ENCODE data around the gene HDAC3.

The HDAC3 gene

DNA sequence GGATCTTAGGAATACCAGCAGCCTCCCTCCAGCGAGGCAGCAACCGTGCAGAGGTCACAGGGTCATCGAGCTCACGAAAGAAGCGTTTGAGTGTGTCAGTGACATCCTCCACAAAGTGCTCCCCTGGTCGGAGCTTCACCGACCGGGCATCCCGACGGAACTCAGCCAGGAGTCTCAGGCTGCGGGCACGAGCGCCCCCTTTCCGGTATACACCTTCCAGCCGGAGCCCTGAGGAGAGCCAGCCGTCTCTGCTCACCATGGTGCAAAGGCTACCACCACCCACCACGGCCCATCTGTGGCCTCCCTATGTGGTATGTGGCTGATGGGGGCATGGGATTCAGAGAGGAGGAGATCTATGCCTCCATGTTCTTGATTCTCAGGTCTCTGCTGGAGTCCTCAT, 25.4 kb upstream of the HDAC3 start:
- in situ Hi-C loops (cut with HindIII; ENCODE audit: low sequenced_read_pairs), result no loop called here

- in situ Hi-C loops (cut with HindIII; ENCODE audit: low sequenced_read_pairs), result no loop called here
Measured at GRCh38 chr5:141657937-141658545, 21.4 kb upstream of the HDAC3 start.

GRCh38 chr5:141657404-141657803, 20.8 kb upstream of the HDAC3 start:
- in situ Hi-C loops (cut with HindIII; ENCODE audit: low sequenced_read_pairs), result no loop called here

GRCh38 chr5:141656396-141656795, 19.7 kb upstream of the HDAC3 start:
- in situ Hi-C loops (cut with HindIII; ENCODE audit: low sequenced_read_pairs), result no loop called here

GRCh38 chr5:141655020-141655419, 18.4 kb upstream of the HDAC3 start:
- in situ Hi-C loops (cut with HindIII; ENCODE audit: low sequenced_read_pairs), result no loop called here

DNA sequence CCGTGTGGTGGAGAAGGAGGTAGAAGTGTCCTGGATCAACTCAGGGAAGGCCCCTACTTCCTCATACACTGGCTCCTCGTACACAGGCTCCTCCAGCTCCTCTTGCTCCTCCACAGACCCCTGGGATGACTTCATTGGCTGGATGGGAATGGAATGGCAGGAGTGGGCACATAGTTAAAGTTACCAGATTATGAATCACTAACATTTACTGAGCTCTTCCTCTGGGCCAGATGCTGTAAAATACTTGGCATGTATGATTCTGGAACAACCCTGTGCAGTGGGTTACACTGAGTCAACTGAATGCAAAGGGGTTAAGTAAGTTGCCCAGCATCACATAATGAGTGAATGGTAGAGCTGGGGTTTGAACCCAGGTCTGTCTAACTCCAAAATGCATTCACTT, 17.6 kb upstream of the HDAC3 start:
- in situ Hi-C loops (cut with HindIII; ENCODE audit: low sequenced_read_pairs), result loop anchor here (5.0 kb wide), 1 partner anchor 37 kb away; the partner anchor contains the start of gene DIAPH1

- in situ Hi-C loops (cut with HindIII; ENCODE audit: low sequenced_read_pairs), result loop anchor here (5.0 kb wide), 1 partner anchor 34 kb away; the partner anchor contains the start of gene DIAPH1
Measured at GRCh38 chr5:141651728-141652105, 15.1 kb upstream of the HDAC3 start.

DNA sequence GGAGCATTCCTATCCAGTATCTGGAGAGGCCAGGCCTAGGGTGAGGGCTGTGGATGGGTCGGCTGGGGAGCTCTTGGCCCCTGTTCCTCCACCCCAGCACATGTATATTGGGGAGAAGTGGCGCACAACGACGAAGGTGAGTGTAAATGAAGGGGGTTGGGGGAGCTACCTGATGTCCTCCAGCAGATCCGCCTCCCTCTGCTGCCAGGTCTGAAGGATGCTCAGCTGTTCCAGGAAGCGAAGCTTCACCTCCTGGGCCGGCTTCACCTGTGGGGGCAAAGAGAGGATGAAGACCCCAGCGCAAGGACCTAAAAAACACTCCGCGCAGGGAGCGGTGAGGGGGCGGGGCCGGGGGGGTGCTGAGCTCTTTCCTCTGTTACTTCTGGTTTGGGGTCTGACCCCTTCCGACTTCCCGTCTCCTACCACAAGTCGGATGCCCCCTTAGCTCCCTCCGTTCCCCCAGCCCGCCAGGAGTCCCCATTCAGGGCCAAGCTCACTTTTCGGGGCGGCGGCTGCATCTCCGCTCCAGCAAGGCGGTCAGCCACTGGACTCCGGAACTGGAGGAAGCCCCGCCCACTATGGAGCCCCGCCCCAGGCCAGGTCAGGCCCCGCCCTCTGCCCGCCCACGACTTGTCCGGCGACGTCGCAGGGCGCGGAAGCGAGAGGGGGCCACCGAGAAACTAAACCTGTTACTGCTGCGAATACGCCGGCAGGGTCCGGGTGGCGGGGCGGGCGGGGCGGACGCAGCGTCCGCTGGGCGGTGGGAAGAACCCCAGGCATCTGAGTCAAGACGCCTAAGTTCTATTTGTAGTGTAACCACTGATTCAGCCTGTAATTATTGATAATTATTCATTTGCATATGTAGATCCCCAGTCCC, 14.4 kb upstream of the HDAC3 start, which contains the start of gene FCHSD1:
FCHSD1 (minus strand) TSS at position 568 of the 877 bp plus-strand sequence; CDS start at position 518, 50 bp downstream.
- in situ Hi-C loops (cut with HindIII; ENCODE audit: low sequenced_read_pairs), result loop anchor here (5.0 kb wide), 1 partner anchor 34 kb away; the partner anchor contains the start of gene DIAPH1

- in situ Hi-C loops (cut with HindIII; ENCODE audit: low sequenced_read_pairs), result loop anchor here (5.0 kb wide), 1 partner anchor 33 kb away; the partner anchor contains the start of gene DIAPH1
Measured at GRCh38 chr5:141649972-141650371, 13.3 kb upstream of the HDAC3 start.

DNA sequence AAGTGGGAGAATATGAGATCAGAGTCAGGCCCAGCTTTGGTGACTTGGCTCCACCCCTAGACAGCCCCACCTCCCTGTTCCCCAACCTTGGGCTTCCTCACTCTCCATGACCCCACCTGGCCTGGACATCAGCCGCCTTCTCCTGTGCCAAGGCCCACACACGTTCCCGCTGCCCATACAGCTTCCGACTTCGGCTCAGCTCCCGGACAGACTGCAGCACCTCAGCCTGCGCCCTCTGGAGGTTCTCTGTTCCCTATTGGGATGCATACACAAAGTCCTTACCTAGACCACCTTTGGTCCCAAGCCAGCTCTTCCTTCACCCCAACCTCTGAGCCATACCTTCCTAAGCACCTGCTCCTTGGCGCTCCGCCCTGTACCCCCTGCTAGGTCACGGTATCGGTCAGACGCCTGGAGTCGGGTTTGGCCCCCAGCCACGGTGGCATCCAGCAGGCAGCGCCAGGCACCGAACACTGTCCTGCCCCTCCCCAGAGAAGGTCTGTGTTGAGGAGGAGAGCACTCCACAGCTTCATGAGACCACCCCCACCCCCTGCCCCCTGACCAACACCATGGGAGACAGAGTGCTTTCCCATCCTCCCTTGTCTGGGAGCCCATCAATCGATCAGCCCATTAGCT, 12.5 kb upstream of the HDAC3 start:
- in situ Hi-C loops (cut with HindIII; ENCODE audit: low sequenced_read_pairs), result no loop called here

DNA sequence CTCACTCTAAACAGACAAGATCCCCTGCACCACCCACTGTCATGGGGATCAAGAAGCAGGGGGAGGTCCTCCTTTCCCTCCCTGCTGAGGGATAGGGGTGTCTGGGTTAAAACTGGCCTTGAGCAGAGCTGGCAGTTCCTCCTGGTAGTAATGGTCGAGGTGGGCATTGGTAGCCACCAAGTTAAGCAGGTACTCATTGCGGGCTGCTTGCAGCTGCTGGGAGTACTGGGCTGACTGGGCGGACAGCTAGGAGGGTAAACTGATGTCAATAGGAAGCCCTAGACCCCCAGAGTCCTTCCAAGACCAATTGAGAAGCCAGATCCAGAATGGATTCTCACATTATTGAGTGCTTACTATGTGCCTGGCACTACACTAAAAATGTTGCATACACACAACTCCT, 11.2 kb upstream of the HDAC3 start:
- in situ Hi-C loops (cut with HindIII; ENCODE audit: low sequenced_read_pairs), result no loop called here

DNA sequence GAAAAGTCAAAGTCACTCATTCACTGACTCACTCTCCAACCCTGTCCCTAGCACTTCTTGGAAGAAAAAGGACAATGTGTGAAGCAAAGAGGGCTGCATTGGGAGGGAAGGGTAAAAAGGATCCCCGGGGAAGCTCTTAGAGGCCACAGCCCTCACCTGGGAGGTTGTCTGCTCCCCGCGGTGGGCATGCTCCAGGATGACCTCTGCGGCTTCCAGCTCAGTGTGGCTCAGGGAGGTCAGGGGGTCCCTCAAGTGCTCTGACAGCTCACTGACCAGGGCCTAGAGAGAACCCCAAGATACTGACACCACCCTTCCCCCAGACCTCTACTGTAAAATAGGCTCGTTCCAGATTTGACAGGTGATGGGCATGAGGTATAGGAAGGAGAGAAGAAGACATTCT, 10.6 kb upstream of the HDAC3 start:
- in situ Hi-C loops (cut with HindIII; ENCODE audit: low sequenced_read_pairs), result no loop called here

- in situ Hi-C loops (cut with HindIII; ENCODE audit: low sequenced_read_pairs), result no loop called here
Measured at GRCh38 chr5:141646026-141646425, 9.4 kb upstream of the HDAC3 start.

- in situ Hi-C loops (cut with HindIII; ENCODE audit: low sequenced_read_pairs), result no loop called here
Measured at GRCh38 chr5:141641634-141642267, 5.1 kb upstream of the HDAC3 start.

DNA sequence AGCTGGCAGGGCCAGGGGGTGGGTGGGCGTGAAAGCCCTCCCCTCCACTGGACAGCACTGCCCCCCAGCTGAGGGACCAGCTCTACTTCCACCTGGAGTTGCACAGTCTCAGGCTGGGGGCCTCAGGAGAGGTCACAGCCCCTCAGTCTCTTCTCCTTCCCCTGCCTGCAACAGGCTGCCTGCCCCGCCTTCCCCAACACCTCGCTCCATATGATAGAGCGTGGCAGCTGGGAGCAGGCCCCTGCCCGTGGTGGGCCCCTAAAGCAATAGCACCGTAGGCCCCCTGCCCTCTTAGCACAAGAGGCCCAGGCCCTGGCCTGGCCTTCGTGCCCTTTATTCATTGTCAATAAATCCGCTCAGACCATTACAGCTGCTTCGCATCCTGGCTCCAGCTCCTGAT, 4.0 kb upstream of the HDAC3 start:
- in situ Hi-C loops (cut with HindIII; ENCODE audit: low sequenced_read_pairs), result no loop called here

- in situ Hi-C loops (cut with HindIII; ENCODE audit: low sequenced_read_pairs), result no loop called here
Measured at GRCh38 chr5:141640051-141640415, 3.4 kb upstream of the HDAC3 start.

DNA sequence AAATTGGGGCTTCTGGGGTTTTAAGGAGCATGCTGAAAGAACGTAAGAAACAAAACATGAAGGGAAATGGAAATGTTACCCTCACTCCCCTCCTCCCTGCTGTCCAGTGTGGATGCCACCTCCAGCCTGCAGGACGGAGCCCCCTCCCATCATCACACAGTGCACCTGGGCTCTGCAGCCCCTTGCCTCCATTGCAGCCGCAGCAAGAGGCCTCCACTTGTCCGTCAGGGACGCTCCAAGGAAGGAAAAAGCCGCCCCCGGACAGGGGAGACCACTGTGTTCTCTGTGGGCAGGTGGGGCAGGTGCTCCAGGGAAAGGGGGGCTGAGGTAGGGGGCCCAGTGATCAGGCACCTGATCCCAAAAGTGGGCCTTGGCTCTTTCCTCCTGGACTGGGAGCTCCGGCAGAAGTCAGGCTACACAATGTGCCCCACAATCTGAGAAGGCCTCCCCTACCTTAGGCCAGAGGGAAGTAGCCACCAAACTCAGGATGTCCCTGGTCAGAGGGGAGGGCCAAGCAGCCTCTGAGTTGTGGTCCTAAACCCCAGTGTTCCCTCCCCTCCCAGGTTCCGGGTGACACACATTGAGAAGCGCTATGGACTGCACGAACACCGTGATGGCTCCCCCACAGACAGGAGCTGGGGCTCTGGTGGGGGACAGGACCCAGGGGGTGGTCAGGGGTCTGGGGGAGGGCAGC, 2.9 kb upstream of the HDAC3 start:
- in situ Hi-C loops (cut with HindIII; ENCODE audit: low sequenced_read_pairs), result no loop called here

GRCh38 chr5:141638771-141639170, 2.1 kb upstream of the HDAC3 start:
- in situ Hi-C loops (cut with HindIII; ENCODE audit: low sequenced_read_pairs), result no loop called here

- in situ Hi-C loops (cut with HindIII; ENCODE audit: low sequenced_read_pairs), result no loop called here
Measured at GRCh38 chr5:141637767-141638419, 1.2 kb upstream of the HDAC3 start.
